Measurements from ENCODE around the gene PRDM7.

The PRDM7 gene

DNA sequence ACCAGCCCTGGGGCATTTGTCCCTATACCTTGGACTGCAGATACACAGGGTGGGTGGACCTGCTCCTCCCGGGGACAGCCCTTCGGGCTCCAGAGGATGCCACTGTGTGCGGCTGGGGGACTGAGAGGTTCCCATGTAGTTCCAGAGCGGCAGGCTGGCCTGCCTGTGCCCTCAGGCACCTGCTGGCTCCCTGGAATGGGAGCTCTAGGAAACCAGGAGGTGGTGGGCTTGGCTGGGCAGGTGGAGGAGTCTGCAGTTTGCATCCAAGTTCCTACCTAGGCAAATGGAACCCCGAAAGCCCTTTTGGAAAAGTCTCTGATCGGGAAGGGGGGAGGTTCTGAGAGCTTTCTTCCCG lies 58.9 kb downstream of the PRDM7 start:
- TF ChIP-seq FOXP2 (optimal IDR thresholded peaks at IDR 0.05; ENCODE audit: borderline replicate concordance, extremely low read depth, extremely low read length, insufficient read depth) = no peak
- TF ChIP-seq TAF1 (IDR thresholded peaks at IDR 0.05; ENCODE audit: borderline replicate concordance, insufficient read depth, low read length) = no peak
- no peak for TF ChIP-seq SIN3A (IDR thresholded peaks at IDR 0.05; ENCODE audit: borderline replicate concordance, insufficient read depth, low read length)
- TF ChIP-seq, protein P1, sequence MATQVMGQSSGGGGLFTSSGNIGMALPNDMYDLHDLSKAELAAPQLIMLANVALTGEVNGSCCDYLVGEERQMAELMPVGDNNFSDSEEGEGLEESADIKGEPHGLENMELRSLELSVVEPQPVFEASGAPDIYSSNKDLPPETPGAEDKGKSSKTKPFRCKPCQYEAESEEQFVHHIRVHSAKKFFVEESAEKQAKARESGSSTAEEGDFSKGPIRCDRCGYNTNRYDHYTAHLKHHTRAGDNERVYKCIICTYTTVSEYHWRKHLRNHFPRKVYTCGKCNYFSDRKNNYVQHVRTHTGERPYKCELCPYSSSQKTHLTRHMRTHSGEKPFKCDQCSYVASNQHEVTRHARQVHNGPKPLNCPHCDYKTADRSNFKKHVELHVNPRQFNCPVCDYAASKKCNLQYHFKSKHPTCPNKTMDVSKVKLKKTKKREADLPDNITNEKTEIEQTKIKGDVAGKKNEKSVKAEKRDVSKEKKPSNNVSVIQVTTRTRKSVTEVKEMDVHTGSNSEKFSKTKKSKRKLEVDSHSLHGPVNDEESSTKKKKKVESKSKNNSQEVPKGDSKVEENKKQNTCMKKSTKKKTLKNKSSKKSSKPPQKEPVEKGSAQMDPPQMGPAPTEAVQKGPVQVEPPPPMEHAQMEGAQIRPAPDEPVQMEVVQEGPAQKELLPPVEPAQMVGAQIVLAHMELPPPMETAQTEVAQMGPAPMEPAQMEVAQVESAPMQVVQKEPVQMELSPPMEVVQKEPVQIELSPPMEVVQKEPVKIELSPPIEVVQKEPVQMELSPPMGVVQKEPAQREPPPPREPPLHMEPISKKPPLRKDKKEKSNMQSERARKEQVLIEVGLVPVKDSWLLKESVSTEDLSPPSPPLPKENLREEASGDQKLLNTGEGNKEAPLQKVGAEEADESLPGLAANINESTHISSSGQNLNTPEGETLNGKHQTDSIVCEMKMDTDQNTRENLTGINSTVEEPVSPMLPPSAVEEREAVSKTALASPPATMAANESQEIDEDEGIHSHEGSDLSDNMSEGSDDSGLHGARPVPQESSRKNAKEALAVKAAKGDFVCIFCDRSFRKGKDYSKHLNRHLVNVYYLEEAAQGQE (IDR thresholded peaks at IDR 0.05; ENCODE audit: insufficient read depth in 1 of 2, low read depth in 2 of 2, low read length in 2 of 2) = no peak
- no peak for TF ChIP-seq POLR2AphosphoS5 (IDR thresholded peaks at IDR 0.05; ENCODE audit: low read depth, low read length)

DNA sequence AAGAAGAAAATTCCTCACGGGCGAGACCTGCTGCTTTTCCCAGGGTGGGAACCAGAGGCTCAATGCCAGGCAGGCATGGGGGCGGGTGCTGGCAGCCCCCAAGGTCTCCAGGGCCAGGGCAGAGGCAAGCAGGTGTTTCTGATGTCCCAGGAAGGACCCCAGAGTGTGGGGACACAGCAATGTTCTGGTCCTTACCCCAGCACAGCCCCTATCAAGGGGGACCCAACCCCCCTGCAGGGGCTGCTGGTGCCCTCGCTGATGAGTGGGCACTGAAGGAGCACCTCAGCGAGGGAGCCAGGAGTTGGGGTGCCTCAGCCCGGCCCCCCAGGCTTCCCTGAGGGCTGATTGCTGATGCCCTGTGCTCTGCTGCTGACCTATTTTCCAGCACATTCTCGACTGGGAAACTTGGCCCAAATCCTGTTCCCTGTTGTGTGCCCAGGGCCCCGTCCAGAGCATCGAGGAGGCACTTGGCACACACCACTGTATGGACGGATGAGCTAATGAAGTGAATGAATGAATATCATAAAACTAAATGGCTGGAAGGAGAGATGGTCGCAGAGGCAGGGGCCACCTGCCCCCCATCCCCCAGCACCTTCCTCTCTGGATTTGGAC lies 60.7 kb downstream of the PRDM7 start:
- TF ChIP-seq TAF1 (IDR thresholded peaks at IDR 0.05; ENCODE audit: borderline replicate concordance, insufficient read depth, low read length) (no peak), FOXP2 (optimal IDR thresholded peaks at IDR 0.05; ENCODE audit: borderline replicate concordance, extremely low read depth, extremely low read length, insufficient read depth) (no peak), POLR2AphosphoS5 (IDR thresholded peaks at IDR 0.05; ENCODE audit: low read depth, low read length) (no peak), SIN3A (IDR thresholded peaks at IDR 0.05; ENCODE audit: borderline replicate concordance, insufficient read depth, low read length) (no peak)
- TF ChIP-seq, protein P1 (IDR thresholded peaks at IDR 0.05; ENCODE audit: insufficient read depth in 1 of 2, low read depth in 2 of 2, low read length in 2 of 2) = no peak

DNA sequence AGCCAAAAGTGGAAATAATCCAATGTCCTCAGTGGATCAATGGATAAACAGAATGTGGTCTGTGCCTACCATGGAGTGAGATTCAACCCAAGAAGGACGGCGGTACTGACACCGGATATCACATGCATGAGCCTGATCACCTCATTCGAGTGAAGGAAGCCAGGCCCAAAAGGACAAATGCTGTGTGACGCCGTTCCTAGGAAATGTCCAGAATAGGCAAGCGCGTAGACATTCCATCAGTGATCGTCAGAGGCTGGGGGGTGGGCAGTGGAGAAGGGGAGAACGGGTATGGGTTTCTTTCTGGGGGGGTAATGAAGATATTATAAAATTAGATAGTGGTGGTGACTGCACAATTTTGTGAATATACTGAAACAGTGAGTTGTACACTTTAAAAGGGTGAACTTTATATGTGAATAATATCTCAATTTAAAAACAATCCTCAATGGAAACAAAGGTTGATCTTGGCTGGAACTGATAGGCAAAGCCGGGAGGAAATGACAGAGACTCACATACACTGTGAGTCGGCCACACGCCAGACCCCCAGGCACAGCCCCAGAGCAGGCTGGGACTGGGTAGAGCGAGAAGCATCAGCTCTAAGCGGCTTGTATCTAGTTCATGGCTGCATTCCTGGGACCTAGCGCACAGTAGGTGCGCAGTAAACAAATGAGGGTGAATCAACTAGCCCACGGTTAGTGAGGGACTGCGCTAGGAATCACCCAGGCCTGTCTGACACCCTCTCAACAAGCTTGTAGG lies 61.4 kb downstream of the PRDM7 start:
- TF ChIP-seq FOXP2 (optimal IDR thresholded peaks at IDR 0.05; ENCODE audit: borderline replicate concordance, extremely low read depth, extremely low read length, insufficient read depth) = no peak
- TF ChIP-seq, protein P1 (IDR thresholded peaks at IDR 0.05; ENCODE audit: insufficient read depth in 1 of 2, low read depth in 2 of 2, low read length in 2 of 2) = no peak
- TF ChIP-seq TAF1 (IDR thresholded peaks at IDR 0.05; ENCODE audit: borderline replicate concordance, insufficient read depth, low read length) = no peak
- TF ChIP-seq SIN3A (IDR thresholded peaks at IDR 0.05; ENCODE audit: borderline replicate concordance, insufficient read depth, low read length) = no peak
- TF ChIP-seq POLR2AphosphoS5 (IDR thresholded peaks at IDR 0.05; ENCODE audit: low read depth, low read length) = no peak

DNA sequence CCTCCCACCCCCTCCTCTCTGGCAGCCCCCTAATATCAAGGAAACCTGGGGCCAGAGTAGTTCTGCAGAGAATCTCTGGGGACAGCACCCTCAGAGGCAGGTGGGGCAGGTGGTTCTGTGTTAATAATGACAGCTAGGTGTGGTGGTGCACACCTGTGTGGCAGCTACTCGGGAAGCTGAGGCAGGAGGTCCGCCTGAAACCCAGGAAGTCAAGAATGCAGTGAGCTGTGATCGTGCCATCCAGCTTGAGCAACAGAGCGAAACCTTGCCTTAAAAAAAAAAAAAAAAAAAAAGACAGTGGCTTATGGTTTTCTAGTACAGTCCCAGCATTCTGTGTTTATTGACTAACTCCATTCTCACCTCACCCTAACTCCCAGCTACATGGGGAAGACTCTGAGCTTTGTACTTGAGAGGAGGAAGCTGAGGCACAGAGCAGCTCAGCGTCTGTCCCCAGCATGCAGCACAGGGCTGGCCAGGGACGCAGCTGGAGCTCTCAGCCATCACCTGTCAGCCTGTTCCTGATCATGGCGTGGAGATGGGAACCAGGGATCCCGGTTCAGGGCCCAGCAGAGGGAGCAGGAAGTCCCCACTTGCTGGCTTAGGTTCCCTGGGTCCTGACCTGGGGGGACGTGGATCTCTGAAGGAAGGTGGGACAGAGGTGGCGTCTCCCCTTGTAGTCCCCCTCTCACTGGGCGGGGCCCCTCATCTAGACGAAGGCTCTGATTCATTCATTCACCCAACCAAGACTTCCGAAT lies 64.0 kb downstream of the PRDM7 start:
- no peak for TF ChIP-seq FOXP2 (optimal IDR thresholded peaks at IDR 0.05; ENCODE audit: borderline replicate concordance, extremely low read depth, extremely low read length, insufficient read depth)
- no peak for TF ChIP-seq SIN3A (IDR thresholded peaks at IDR 0.05; ENCODE audit: borderline replicate concordance, insufficient read depth, low read length)
- TF ChIP-seq TAF1 (IDR thresholded peaks at IDR 0.05; ENCODE audit: borderline replicate concordance, insufficient read depth, low read length) = no peak
- TF ChIP-seq, protein P1 (IDR thresholded peaks at IDR 0.05; ENCODE audit: insufficient read depth in 1 of 2, low read depth in 2 of 2, low read length in 2 of 2) = no peak
- no peak for TF ChIP-seq POLR2AphosphoS5 (IDR thresholded peaks at IDR 0.05; ENCODE audit: low read depth, low read length)
